Stimulated activated CD8-positive, alpha-beta memory T cell treated with anti-CD3 and anti-CD28 coated beads, Interleukin-7, amount 100 ng/mL, for 48 hours (primary cell): ENCODE results near the gene MIR17HG.
A peak's percentile ranks its signal among the peaks of the same experiment; 100 is the strongest.

Source experiments
- DNase-seq, 2 donors: peaks; one replicate each; pipeline ENCODE4 v3.0.0-alpha.2; 2020; ENCODE audit warnings: low read depth in 1 of 2; ENCODE audit errors: extremely low read depth in 1 of 2

Gene MIR17HG

DNA sequence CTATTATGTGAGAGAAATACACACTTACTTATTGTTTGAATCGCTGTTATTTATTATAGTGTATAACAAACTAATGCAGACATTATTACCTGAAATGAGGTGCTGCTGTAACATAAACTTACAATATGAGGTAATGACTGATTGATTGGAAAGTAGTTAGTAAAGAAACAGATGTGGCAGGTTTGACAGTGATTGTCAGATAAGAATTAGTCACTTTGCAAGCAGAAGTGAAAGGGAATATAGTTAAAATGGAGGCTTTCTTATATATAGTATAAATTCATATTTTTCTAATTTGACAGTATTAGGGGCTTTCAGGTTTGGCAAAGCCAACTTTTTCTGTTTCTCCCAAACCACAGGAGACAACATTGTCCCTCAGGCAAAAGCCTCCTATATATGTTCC is 20.6 kb downstream of the MIR17HG start:
- DNase-seq = no peak

DNA sequence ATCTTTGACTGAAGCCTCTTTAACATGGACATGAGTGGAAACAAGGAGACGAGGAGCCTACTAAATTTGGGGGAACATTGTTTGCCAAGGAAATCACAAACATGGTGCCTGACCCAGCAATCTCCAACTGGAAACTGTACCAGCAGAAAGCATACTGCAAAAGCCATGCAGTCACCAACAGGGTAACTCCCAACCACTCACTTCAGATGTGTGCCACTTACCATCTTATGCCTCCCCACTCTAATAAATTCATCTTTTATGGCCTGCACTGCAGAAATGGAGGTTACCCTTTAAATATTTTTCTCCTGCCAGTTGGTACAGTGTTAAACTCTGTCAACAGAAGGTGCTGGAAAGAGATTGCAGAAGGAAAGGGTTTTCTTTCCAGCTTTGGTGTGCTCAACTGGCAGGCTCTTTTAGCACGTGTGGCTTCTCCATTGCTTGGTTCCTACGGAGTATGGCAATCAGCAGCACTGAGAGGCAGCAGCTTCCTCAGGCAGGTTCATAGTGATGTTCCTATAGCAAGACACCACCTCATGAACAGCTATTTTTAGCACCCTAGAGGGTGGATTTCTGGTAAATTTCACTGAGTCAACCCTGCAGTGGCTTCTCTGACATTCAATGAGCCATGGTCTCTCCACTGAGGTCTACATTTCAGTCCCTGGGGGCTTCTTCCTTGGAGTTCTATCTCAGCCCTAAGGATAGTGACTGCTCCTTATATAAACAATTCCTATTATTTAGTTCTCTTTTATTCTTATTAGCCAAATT is 21.4 kb downstream of the MIR17HG start:
- peak in 1 of 2 donors; percentile 12 for DNase-seq

DNA sequence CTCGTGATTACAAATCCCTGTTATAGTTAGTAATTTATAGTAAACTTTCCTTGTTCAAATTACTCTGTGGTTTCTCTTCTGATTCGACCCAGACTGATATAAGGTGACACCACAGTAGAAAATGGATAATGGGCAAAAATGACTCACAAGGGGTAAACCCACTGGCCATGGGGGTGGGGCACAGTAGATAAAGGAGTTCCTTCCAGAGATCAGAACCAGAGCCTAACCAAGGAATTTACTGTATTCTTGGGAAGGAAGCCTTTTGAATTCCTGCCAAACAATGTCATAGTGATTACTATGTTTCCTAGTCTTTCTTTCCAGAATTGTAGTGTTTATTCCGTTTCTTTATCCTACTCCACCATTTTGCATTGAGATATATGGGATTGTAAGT is 21.9 kb downstream of the MIR17HG start:
- DNase-seq = peak in 1 of 2 donors; percentile 21

- DNase-seq = no peak
Measured at GRCh38 chr13:91370501-91370900, 23.0 kb downstream of the MIR17HG start.

DNA sequence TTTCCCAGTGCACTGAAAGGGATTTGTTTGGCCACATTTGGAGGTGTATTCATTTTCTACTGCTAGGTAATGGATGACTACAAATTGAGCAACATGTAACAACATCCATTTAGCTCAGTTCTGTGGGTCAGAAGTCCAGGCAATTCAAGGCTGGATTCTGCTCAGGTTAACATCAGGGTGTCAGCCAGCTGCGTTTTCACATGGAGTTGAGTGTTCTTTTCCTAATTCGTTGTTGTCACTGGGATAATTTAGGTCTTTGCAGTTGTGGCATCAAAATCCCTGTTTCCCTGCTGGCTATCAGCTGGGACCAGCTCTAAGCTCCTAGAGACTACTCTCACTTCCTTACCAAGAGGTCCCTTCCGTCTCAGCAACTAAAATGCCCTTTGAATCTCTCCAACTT is 25.4 kb downstream of the MIR17HG start:
- DNase-seq = no peak

DNA sequence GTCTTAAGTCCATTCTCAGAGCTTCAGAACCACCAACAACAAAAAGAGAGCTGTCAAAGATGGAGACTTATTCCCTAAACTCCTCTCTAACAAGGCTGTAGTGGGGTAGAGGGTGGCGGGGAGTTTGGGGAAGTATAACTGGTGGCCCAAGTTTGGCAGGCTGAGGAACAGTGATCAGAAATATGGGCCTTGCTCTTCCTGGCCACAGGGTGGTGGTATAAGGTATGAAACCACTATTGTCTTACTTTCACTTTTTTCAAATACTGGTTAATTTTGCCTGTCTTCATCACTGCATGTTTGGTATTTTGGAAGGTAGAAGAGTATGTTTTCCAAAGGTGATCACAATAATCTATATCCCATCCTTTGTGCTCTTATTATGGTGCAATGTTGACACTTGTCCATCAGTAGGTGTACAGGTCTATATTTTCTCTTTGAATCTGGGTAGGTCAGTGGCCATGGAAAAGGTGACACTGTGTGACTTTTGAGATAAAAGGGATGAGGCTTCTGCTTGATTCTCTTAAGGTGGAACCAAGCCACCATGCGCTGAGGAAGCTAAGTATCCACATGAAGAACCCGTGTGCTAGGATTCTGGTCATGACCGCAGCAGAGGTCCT is 27.7 kb downstream of the MIR17HG start:
- no peak for DNase-seq

- DNase-seq = no peak
Measured at GRCh38 chr13:91381371-91381770, 33.9 kb downstream of the MIR17HG start.

- DNase-seq = no peak
Measured at GRCh38 chr13:91383836-91384235, 36.3 kb downstream of the MIR17HG start.

DNA sequence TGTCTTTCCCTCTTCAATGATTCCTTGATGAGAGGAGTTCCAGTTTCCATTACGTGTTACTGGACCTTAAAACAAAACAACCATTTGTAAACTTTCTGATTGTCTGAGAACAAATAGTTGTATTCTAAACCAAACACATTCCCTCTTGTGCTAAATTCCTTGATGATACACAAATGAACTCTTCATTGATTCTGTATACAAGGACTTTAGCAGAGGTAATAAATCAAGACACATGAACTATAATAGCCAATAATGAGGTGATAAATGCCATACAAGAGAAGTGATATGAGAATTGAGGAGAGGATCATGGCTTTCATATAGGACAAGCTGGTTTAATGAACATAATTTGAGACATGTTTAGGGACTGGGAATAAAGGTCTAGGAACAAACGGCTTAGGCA is 37.4 kb downstream of the MIR17HG start:
- no peak for DNase-seq

DNA sequence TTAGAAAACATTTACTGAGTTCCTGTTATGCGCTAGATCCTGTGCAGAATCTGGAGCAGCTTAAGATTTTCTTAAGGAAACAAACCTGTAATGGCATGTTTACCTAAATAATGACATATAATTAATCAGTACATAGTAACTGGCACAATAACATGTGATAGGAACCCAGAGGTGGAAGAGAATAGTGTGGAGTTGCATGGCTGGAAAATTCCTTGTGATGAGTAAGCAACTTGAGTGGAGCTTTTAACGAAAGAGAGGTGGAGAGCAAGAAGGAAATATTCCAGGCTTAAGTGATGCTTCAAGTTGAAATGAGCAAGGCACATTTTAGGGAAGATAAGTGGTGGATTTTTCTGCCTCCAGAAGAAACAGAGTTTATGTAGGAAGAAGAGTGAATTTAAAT is 41.7 kb downstream of the MIR17HG start:
- no peak for DNase-seq

DNA sequence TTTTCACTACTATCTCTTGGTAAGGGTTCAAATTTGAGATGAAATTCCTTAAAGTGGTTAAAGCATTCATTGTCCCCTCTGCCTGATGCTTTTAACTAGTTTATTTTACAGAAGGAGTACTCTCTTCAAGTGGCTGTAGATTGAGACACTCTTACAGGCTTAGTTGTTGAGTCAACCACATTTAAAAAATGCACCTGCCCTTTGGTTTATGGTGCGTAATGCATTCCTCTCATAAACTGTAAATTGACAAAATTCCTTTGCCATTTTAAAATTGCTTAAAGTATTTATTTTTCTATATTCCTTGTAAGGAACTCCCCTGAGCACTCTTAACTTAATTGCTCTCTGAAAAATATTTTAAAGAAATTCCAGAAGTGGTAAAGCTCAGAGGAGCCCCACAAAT is 50.1 kb downstream of the MIR17HG start:
- DNase-seq = no peak

DNA sequence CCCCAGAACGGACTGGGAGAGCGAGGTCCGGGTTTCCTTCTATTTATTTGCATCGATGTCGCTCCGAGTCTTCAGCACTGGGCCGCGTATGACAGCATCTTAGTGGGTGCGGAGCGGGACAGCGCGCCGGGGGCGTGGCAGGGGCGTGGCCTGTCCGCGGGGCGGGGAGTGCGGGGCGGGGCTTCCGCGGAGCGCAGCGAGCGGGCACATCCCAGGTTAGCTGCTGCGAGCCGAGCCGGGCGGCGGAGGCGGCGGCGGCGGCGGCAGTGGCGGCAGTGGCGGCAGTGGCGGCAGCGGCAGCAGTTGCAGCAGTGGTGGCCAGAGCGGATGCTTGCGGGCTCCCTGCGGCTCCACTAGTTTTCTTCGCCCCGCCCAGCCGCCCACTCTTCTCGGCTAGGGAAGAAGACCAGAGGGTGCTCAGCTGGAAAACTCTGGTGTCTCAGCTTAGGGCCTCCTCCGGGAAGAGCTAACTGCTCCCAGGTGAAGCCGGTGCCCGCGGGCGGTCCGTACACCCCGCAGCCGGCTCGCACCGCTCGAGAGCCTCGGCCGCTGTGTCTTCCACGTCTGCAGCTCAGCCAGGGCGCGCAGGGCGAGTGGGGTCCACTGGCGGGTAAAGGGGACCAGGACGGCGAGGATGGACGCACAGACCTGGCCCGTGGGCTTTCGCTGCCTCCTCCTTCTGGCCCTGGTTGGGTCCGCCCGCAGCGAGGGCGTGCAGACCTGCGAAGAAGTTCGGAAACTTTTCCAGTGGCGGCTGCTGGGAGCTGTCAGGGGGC is 51.1 kb downstream of the MIR17HG start, which contains the start of gene GPC5:
Gene GPC5, plus strand, starts transcription at position 209 of the 776 bp plus-strand sequence.
- DNase-seq = peak; percentile 55 to 76

- DNase-seq = no peak
Measured at GRCh38 chr13:91399189-91400062, 51.9 kb downstream of the MIR17HG start.

GRCh38 chr13:91400063-91400399 is 52.5 kb downstream of the MIR17HG start:
- DNase-seq = no peak

DNA sequence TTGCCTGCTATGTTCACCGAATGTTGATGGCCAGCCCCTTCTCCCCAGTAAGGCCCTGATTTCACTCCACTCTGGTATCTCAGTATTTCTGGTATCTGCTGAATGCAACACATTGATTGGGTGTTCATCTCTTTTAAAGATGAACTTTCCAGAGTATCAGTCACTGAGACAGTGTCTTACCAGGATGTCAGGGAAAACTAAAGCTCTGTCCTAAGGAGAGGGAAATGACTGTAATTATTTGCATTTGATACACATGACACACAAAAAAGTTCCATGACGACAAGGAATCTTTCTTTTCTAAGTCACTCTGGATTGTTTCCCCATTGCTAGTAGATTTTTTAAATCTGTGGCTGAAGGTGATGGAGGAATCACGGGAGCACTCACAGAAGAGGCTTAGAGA is 53.2 kb downstream of the MIR17HG start:
- no peak for DNase-seq

GRCh38 chr13:91401920-91402319 is 54.4 kb downstream of the MIR17HG start:
- DNase-seq = no peak
